Stimulated activated naive B cell treated with anti-CD40 and anti-IgM and Interleukin-4, amounts not matched to agents 10 μg/mL and 1 μg/mL and 100 μg/mL, for 72 hours (primary cell): ENCODE measurements around the gene SPACA5.
A peak's percentile ranks its signal among the peaks of the same experiment; 100 is the strongest.
"Not testable (repeated sequence)": the region's sequence is repeated elsewhere in the genome, so short reads cannot be mapped to it uniquely, and the experiment has no call there.

Source experiments
- ATAC-seq, 2 donors: fragments of 150-1000 bp; cut with Tn5 transposase; replicated peaks; 2 replicates each; pipeline ENCODE4 v1.10.0; 2021; ENCODE audit warnings: moderate library complexity in 1 of 2
- DNase-seq: peaks from one replicate; pipeline ENCODE4 v3.0.0; 2021
- H3K27ac Mint-ChIP-seq: one replicate; pipeline ENCODE4 v1.8.0; 2022; ENCODE audit warnings: mild to moderate bottlenecking, mixed read lengths
- H3K27me3 Mint-ChIP-seq, 2 donors: one replicate each; pipeline ENCODE4 v1.8.0; 2022; ENCODE audit warnings: mixed read lengths in 2 of 2
- H3K36me3 Mint-ChIP-seq, 2 donors: one replicate each; pipeline ENCODE4 v1.8.0; 2022; ENCODE audit warnings: mixed read lengths in 2 of 2, mild to moderate bottlenecking in 1 of 2
- H3K4me1 Mint-ChIP-seq, 2 donors: one replicate each; pipeline ENCODE4 v1.8.0; 2022; ENCODE audit warnings: mixed read lengths in 2 of 2, mild to moderate bottlenecking in 1 of 2
- H3K4me3 Mint-ChIP-seq, 2 donors: one replicate each; pipeline ENCODE4 v1.8.0; 2022; ENCODE audit warnings: mild to moderate bottlenecking in 2 of 2, mixed read lengths in 2 of 2, moderate library complexity in 1 of 2
- H3K9me3 Mint-ChIP-seq, 2 donors: one replicate each; pipeline ENCODE4 v1.8.0; 2022; ENCODE audit warnings: mixed read lengths in 2 of 2, mild to moderate bottlenecking in 1 of 2

The SPACA5 gene

GRCh38 chrX:48030641-48031173 is 23.9 kb downstream of the SPACA5 start:
- H3K27me3 Mint-ChIP-seq, H3K36me3 Mint-ChIP-seq, H3K9me3 Mint-ChIP-seq, DNase-seq, H3K4me3 Mint-ChIP-seq, ATAC-seq: not testable (repeated sequence)
- H3K27ac Mint-ChIP-seq: peak overlapping the region; percentile 78
- peaks cover 6 to 11% of the 10 kb centered on the region in 2 donors for H3K4me1 Mint-ChIP-seq

GRCh38 chrX:48035891-48036290 is 29.1 kb downstream of the SPACA5 start:
- no peaks in the 10 kb centered on the region for H3K9me3 Mint-ChIP-seq
- H3K4me1 Mint-ChIP-seq: no peaks in the 10 kb centered on the region
- no peaks in the 10 kb centered on the region for H3K36me3 Mint-ChIP-seq
- ATAC-seq: no peak
- no peaks in the 10 kb centered on the region for H3K27me3 Mint-ChIP-seq
- no peak overlapping the region for H3K27ac Mint-ChIP-seq
- DNase-seq: no peak
- H3K4me3 Mint-ChIP-seq: no peak overlapping the region

- Mint-ChIP-seq H3K27me3 (peaks cover 0 to 5% of the 10 kb centered on the region in 2 donors), H3K36me3 (peaks cover 11 to 12% of the 10 kb centered on the region in 2 donors), H3K27ac (no peak overlapping the region), H3K4me1 (no peaks in the 10 kb centered on the region), H3K4me3 (no peak overlapping the region), H3K9me3 (no peaks in the 10 kb centered on the region)
- DNase-seq (no peak), ATAC-seq (no peak)
Measured at GRCh38 chrX:48043056-48043455, 36.3 kb downstream of the SPACA5 start.

- Mint-ChIP-seq H3K4me1 (peaks cover 0 to 3% of the 10 kb centered on the region in 2 donors), H3K4me3 (no peak overlapping the region), H3K27me3 (peaks cover 0 to 5% of the 10 kb centered on the region in 2 donors), H3K27ac (no peak overlapping the region), H3K36me3 (peaks cover 11 to 12% of the 10 kb centered on the region in 2 donors), H3K9me3 (no peaks in the 10 kb centered on the region)
- no peak for DNase-seq
- ATAC-seq: no peak
Measured at GRCh38 chrX:48045410-48046311, 38.9 kb downstream of the SPACA5 start.

GRCh38 chrX:48046846-48047245 is 40.1 kb downstream of the SPACA5 start:
- DNase-seq (no peak), ATAC-seq (no peak)
- H3K4me1 Mint-ChIP-seq: peaks cover 0 to 3% of the 10 kb centered on the region in 2 donors
- H3K27ac Mint-ChIP-seq: no peak overlapping the region
- H3K9me3 Mint-ChIP-seq: no peaks in the 10 kb centered on the region
- no peak overlapping the region for H3K4me3 Mint-ChIP-seq
- H3K27me3 Mint-ChIP-seq: peaks cover 0 to 5% of the 10 kb centered on the region in 2 donors
- H3K36me3 Mint-ChIP-seq: peaks cover 10 to 12% of the 10 kb centered on the region in 2 donors

- DNase-seq (no peak), ATAC-seq (no peak)
- H3K36me3 Mint-ChIP-seq: peaks cover 36 to 59% of the 10 kb centered on the region in 2 donors
- H3K27ac Mint-ChIP-seq: no peak overlapping the region
- H3K4me3 Mint-ChIP-seq: no peak overlapping the region
- H3K27me3 Mint-ChIP-seq: no peaks in the 10 kb centered on the region
- H3K9me3 Mint-ChIP-seq: peaks cover 7 to 28% of the 10 kb centered on the region in 2 donors
- no peaks in the 10 kb centered on the region for H3K4me1 Mint-ChIP-seq
Measured at GRCh38 chrX:48058621-48059295, 52.0 kb downstream of the SPACA5 start.

- Mint-ChIP-seq H3K36me3 (peaks cover 36 to 59% of the 10 kb centered on the region in 2 donors), H3K4me1 (no peaks in the 10 kb centered on the region), H3K27me3 (no peaks in the 10 kb centered on the region), H3K4me3 (no peak overlapping the region), H3K27ac (no peak overlapping the region), H3K9me3 (peaks cover 7 to 28% of the 10 kb centered on the region in 2 donors)
- DNase-seq (no peak), ATAC-seq (no peak)
Measured at GRCh38 chrX:48059296-48059639, 52.5 kb downstream of the SPACA5 start.
